HFFc6 (cell line): ENCODE measurements around the gene MAFF. TPM values are rescaled to one million over a fixed set of nuclear protein-coding genes. Genes with fewer than 3 reads are reported as not detected.
A peak's percentile ranks its signal among the peaks of the same experiment; 100 is the strongest.

Experiments used
- DNase-seq: peaks from one replicate; pipeline ENCODE4 v3.0.0-alpha.2; 2018
- H3K27ac Mint-ChIP-seq: 2 replicates; pipeline ENCODE4 v1.8.0; 2020; ENCODE audit warnings: mild to moderate bottlenecking, mixed read lengths
- H3K27me3 Mint-ChIP-seq: 2 replicates; pipeline ENCODE4 v1.8.0; 2021; ENCODE audit warnings: mild to moderate bottlenecking, moderate library complexity, mixed read lengths; ENCODE audit not compliant: insufficient read depth
- H3K36me3 Mint-ChIP-seq: 2 replicates; pipeline ENCODE4 v1.8.0; 2021; ENCODE audit warnings: low read depth, mixed read lengths
- H3K4me1 Mint-ChIP-seq: 2 replicates; pipeline ENCODE4 v1.8.0; 2020; ENCODE audit warnings: low read depth, mixed read lengths
- H3K4me3 Mint-ChIP-seq: 2 replicates; pipeline ENCODE4 v1.8.0; 2020; ENCODE audit warnings: mild to moderate bottlenecking, moderate library complexity, mixed read lengths
- H3K9me3 Mint-ChIP-seq: 2 replicates; pipeline ENCODE4 v1.8.0; 2020; ENCODE audit warnings: mild to moderate bottlenecking, mixed read lengths
- total RNA-seq, 6 experiments: library from RNA; stranded (reverse); fragmentation: NEBNext Ultra II Directional; extraction: Animal tissue kit (Norgen Biotek cat#: 25700); gene quantifications; 2 replicates in 1 of 6; 3 replicates in 5 of 6; pipeline ENCODE4 v1.2.3, GENCODE V29; 2021
- TF ChIP-seq, protein P1 (sequence below): fragments of 200-600 bp; sonication (generic); IDR thresholded peaks from 2 replicates; pipeline ENCODE4 v1.5.0; 2021; ENCODE audit warnings: antibody characterized with exemption, mild to moderate bottlenecking

Gene MAFF
- total RNA-seq, 6 experiments from 2014 or later: 17.2 to 24.1 (median 22.8) TPM

DNA sequence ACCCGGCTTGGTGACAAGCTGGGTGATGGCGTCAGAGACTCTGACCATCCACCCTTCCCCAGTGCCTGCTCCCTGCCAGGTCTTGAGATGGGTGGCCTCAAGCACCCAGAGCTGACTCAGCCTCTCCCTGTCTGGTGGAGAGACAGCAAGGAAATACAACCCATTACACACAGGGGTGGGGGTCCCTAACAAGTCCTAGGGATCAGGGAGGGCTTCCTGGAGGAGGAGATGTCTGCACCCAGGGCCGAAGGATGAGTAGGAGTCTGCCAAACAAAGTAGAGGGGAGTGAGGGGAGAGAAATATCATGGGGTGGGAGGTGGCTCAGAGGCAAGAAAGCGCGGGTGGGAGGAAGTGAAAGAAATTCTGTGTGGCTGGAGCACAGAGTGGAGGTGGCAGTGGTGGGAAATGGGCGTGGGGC, 6.8 kb downstream of the MAFF start:
- peaks cover 19% of the 10 kb centered on the region; the same call in 1 of the 2 replicates for H3K36me3 Mint-ChIP-seq
- H3K27ac Mint-ChIP-seq: peak overlapping the region; percentile 15
- H3K4me3 Mint-ChIP-seq: peak overlapping the region; percentile 17; the same call in 1 of the 2 replicates
- peaks cover 43% of the 10 kb centered on the region for H3K4me1 Mint-ChIP-seq
- H3K27me3 Mint-ChIP-seq: peaks cover 27% of the 10 kb centered on the region
- DNase-seq: no peak
- H3K9me3 Mint-ChIP-seq: no peaks in the 10 kb centered on the region; the same call in 1 of the 2 replicates
- TF ChIP-seq, protein P1, sequence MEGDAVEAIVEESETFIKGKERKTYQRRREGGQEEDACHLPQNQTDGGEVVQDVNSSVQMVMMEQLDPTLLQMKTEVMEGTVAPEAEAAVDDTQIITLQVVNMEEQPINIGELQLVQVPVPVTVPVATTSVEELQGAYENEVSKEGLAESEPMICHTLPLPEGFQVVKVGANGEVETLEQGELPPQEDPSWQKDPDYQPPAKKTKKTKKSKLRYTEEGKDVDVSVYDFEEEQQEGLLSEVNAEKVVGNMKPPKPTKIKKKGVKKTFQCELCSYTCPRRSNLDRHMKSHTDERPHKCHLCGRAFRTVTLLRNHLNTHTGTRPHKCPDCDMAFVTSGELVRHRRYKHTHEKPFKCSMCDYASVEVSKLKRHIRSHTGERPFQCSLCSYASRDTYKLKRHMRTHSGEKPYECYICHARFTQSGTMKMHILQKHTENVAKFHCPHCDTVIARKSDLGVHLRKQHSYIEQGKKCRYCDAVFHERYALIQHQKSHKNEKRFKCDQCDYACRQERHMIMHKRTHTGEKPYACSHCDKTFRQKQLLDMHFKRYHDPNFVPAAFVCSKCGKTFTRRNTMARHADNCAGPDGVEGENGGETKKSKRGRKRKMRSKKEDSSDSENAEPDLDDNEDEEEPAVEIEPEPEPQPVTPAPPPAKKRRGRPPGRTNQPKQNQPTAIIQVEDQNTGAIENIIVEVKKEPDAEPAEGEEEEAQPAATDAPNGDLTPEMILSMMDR: no peak

DNA sequence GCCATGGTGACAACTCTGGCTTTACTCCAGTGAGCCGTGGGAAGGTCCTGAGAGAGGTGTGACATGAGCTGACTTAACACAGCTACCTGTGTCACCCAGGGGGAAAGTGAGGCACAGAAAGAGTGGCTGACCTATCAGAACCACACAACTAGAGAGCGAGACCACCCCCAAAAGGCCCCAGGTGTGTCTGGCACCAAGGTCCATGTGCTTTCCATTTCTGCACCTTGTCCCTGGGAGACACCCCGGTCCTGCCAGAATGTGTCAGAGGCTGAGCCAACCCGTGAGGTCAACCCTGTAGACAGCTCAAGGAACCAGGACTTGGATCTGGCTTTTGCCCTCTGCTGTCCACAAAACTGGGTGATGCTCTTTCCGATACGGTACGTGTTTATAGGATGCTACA, 9.8 kb downstream of the MAFF start:
- Mint-ChIP-seq H3K4me3 (peak overlapping the region; percentile 9; the same call in 1 of the 2 replicates), H3K9me3 (no peaks in the 10 kb centered on the region; the same call in 1 of the 2 replicates), H3K4me1 (peaks cover 27% of the 10 kb centered on the region), H3K27ac (no peak overlapping the region), H3K36me3 (peaks cover 25% of the 10 kb centered on the region), H3K27me3 (peaks cover 31% of the 10 kb centered on the region)
- DNase-seq: no peak
- TF ChIP-seq, protein P1: no peak; the same call in 1 of the 2 replicates

DNA sequence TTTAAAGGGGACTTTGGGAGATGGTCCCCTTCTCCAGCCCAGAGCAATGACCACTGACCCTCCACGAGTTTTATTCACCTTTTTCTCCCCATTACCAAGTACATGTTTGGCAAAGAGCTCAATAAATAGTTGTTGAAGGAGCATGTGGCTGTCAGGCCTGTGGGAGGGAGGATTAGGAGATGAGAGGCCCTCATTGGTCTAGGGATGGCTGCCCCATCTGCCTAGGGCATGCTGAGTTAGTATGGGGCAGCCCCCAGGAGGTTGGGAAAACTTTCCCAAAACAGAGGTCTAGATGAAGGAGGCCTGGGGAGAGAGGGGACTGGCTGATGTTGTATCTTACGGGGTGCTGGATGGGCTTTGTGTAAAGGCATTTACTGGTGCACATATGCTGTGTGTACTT, 10.6 kb downstream of the MAFF start:
- H3K4me3 Mint-ChIP-seq: no peak overlapping the region
- no peaks in the 10 kb centered on the region; the same call in 1 of the 2 replicates for H3K9me3 Mint-ChIP-seq
- peaks cover 31% of the 10 kb centered on the region for H3K27me3 Mint-ChIP-seq
- H3K36me3 Mint-ChIP-seq: peaks cover 28% of the 10 kb centered on the region
- TF ChIP-seq, protein P1: no peak
- H3K4me1 Mint-ChIP-seq: peaks cover 27% of the 10 kb centered on the region
- H3K27ac Mint-ChIP-seq: peak overlapping the region; percentile 66
- DNase-seq: no peak

DNA sequence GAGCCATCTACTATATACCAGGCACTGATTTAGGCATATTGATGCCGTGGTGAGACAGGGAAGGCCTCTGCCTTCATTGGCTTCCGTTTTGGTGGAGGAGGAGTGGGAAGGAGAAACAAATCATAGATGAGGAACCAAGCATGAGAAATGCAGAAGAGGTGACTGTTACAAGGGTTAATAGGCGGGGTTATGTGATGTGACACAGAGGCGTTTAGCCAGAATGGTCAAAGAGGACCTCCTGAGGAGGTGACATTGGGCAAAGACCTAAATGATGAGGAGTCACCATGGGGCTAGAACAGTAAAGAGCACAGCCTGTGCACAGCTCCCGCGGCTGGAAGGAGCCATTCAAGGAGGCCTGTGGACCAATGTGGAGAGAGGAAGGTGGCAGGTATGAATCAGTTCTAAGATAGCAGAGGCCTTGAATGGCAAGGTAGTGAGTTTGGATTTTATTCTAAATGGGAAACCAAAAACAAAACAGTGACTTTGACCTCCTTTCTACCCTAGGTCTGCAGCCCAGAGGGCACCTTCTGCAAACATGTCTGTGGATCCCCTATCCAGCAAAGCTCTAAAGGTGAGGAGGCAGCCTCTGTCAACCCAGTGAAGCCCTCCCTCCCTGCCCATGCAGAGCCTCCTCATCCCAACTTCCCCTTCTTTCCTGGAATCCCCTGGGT, 11.7 kb downstream of the MAFF start:
- peaks cover 35% of the 10 kb centered on the region for H3K27me3 Mint-ChIP-seq
- H3K27ac Mint-ChIP-seq: peak overlapping the region; percentile 61
- TF ChIP-seq, protein P1: no peak
- H3K4me1 Mint-ChIP-seq: peaks cover 37% of the 10 kb centered on the region
- H3K9me3 Mint-ChIP-seq: no peaks in the 10 kb centered on the region; the same call in 1 of the 2 replicates
- H3K36me3 Mint-ChIP-seq: peaks cover 28% of the 10 kb centered on the region
- no peak for DNase-seq
- no peak overlapping the region; the same call in 1 of the 2 replicates for H3K4me3 Mint-ChIP-seq

DNA sequence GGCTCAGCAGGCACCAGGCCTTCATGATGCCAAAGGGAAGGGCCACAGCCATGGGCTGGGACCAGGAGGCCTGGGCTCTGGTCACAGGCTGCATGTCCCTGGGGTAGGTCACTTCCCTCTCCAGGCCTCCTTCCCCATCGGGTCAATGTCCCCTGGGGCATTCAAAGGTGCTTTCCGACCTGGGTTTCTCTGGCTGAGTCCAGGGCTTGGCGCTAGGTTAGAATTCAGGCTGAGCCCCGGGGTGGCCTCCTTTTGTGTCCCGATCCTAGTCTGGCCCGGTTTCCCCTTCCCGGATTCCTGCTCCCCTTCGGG, 12.2 kb downstream of the MAFF start:
- Mint-ChIP-seq H3K4me1 (peaks cover 42% of the 10 kb centered on the region), H3K27me3 (peaks cover 32% of the 10 kb centered on the region), H3K4me3 (no peak overlapping the region; the same call in 1 of the 2 replicates), H3K9me3 (no peaks in the 10 kb centered on the region; the same call in 1 of the 2 replicates), H3K36me3 (peaks cover 28% of the 10 kb centered on the region), H3K27ac (no peak overlapping the region; the same call in 1 of the 2 replicates)
- DNase-seq: no peak
- TF ChIP-seq, protein P1: no peak
